ENCODE data around the gene PIK3CB.
"Not testable (repeated sequence)": the region's sequence is repeated elsewhere in the genome, so short reads cannot be mapped to it uniquely, and the experiment has no call there.

The PIK3CB gene

DNA sequence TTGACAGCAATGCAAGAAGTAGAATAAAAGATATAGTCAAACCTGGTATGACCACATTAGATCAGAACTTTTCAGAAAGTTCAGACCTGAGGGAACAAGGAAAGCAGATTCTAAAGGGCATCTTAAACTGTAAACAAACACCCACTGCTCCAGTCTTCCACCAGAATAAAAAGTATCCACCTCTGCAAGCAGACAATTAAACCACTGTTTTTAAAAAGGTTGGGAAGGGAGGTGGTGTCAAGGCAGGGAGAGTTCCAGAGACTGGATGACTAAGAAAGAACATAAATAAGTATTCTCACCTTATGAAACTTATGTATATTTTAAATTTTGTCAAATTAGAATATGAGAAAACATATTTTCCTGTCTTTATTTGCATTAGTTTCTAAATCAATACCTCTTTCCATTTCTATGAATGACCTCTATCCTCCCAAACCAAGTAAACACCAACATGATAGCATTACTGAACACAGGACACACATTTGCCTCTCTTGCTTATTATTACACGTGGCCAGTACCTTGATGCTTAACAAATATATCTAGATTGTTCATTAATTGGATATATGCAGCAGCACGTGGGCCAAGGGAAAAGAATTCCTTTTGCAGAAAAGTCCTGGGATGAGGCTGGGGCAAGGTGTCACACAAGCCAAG, 31.6 kb downstream of the PIK3CB start:
- DNase-seq: no peak

DNA sequence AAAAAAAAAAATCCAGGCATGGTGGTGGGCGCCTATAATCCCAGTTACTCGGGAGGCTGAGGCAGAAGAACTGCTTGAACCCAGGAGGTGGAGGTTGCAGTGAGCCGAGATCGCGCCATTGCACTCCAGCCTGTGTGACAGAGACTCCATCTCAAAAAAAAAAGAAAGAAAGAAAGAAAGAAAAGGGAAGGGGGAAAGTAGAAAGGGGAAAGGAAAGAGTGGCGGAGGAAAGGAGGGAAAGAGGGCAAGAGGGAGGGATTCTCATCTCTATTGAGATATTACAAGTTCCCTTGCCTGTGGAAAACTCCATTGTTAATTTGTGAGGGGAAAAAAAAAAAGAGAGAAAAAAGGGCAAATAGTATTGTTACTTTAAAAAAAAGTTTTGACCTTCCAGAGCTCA, 32.5 kb downstream of the PIK3CB start:
- not testable (repeated sequence) for DNase-seq

DNA sequence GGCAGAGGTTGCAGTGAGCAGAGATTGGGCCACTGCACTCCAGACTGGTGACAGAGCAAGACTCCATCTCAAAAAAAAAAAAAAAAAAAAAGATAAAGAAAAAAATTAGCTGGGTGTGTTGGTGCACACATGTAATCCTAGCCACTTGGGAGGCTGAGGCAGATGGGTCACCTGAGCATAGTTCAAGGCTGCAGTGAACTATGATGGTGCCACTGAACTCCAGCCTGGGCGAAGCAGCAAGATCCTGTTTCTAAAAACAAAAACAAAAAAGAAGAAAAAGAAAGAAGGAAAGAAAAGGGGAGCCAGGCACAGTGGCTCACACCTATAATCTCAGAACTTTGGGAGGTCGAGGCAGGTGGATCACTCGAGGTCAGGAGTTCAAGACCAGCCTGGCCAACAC, 32.9 kb downstream of the PIK3CB start:
- DNase-seq: no peak

- peak in 3 of 4 experiments; percentile 38 to 41 (median 39) for DNase-seq
Observed at GRCh38 chr3:138800248-138800647, 34.5 kb downstream of the PIK3CB start.

DNA sequence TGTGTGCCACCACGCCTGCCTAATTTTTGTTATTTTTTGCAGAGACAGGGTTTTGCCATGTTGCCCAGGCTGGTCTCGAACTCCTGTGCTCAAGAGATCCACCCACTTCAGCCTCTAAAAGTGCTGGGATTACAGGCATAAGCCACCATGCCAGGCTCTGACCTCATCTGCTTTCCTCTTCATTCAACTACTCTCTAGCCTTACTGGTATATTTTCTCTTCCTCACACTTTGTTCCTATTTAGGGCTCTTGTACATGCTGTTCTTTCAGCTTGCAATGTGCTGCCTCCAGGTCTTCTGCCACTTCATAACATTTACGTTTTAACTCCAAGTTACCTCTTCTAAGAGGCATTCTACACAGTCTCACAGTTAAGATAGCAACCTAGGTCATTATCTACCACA, 34.9 kb downstream of the PIK3CB start:
- DNase-seq: peak in 3 of 4 experiments; percentile 41 to 46 (median 46)

DNA sequence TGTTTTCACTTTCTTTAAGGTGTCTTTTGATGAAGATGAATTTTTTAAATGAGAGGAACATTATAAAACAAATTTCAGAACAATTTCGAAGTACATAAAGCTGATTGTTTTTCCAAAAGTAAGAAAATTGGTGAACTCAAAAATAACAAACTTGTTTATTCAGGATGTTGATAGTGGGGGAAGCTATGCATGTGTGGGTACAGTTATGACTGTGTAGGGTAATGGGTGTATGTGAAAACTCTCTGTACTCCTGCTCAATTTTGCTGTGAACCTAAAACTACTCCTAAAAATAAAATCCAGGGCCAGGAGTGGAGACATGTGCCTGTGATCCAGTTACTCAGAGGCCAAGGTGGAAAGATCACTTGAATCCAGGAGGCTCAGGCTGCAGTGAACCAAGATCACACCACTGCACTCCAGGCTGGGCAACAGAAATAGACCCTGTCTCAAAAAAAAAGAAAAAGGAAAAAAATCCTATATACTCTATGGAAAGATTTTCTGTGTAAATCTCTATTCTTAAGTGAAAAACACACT, 37.2 kb downstream of the PIK3CB start:
- DNase-seq: no peak

DNA sequence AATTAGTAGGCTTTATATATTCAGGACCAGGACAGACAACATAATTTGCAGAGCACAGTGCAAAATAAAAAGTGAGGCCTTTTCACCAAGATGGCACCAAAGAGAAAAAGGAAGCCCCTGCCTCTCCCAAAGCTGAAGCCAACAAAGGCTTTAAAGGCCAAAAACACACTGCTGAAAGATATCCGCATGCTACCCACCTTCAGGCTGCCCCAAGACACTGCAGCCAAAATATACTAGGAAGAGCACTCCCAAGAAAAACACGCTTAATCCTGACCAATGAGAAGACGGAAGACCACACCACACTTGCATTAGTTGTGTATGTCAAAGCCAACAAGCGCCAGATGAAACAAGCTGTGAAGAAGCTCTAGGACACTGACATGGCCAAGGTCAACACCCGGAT, 38.0 kb downstream of the PIK3CB start:
- DNase-seq: no peak

- DNase-seq: peak; percentile 68 to 93 (median 84)
Observed at GRCh38 chr3:138786788-138787271, 47.9 kb downstream of the PIK3CB start.

GRCh38 chr3:138785951-138786350, 48.8 kb downstream of the PIK3CB start:
- DNase-seq: peak in 2 of 4 experiments; percentile 53 to 57

- DNase-seq: not testable (repeated sequence)
Observed at GRCh38 chr3:138785362-138785857, 49.3 kb downstream of the PIK3CB start.

DNA sequence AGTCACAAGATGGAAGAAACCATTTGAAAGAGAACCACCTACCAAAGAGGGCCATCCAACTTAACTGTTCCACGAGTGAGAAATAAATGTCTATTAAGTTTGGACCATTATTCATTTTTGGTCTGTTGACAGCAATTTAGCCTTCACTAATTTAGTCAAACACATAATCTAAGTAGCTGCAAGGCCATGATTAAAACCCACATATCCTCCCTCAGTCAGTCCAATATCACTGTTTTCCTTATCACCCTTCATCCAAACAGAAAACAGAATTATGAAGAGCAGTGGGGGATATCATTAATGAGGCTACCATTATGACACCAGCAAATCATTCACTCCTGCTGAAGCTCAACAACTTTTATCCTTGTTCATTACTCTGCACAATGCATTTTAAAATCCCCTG, 52.0 kb downstream of the PIK3CB start:
- DNase-seq: no peak

DNA sequence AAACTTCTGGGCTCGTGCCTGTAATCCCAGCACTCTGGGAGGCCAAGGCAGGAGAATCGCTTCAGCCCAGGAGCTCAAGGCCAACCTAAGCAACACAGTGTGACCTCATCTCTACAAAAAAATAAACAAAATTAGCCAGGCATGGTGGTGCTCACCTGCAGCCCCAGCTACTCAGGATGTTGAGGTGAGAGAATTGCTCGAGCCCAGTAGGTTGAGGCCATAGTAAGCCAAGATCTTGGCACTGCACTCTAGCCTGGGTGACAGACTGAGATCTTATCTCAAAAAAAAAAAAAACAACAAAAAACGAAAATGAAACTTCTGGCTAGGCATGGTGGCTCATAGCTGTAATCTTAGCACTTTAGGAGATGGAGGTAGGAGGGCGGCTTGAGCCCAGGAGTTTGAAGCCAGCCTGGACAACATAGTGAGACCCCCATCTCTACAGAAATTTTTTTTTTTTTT, 53.7 kb downstream of the PIK3CB start:
- no peak for DNase-seq

DNA sequence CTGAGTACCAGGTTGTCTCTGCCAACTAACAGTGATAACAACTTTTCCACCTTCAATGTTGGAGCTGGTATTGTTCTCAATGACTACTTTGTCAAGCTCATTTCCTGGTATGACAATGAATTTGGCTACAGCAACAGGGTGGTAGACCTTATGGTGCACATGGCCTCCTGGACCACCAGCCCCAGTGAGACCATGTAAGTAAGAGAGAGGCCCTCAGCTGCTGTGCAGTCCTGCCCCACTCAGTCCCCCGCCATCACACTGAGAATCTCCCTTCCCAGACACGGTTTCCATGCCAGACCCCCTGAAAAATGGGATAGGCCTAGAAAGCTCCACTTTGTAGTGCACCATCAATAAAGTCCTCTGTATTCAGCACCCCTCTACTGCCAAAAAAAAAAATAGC, 56.1 kb downstream of the PIK3CB start:
- DNase-seq: no peak

DNA sequence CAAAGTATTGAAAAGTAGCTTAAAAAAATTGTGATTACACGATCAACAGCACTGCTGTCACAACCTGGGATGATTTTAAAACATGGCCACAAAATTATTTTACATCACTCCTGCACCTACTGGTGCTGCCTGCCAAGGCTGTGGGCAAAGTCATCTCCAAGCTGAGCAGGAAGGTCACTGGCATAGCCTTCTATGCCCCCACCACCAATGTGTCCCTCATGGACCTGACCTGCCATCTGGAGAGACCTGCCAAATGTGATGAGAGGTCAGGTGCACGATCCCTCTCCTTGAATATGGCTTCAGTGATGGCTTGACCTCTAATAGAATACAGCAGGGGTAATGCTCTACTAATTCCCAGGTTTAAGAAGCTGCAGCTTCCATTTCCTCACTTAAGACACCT, 57.8 kb downstream of the PIK3CB start:
- DNase-seq: no peak

DNA sequence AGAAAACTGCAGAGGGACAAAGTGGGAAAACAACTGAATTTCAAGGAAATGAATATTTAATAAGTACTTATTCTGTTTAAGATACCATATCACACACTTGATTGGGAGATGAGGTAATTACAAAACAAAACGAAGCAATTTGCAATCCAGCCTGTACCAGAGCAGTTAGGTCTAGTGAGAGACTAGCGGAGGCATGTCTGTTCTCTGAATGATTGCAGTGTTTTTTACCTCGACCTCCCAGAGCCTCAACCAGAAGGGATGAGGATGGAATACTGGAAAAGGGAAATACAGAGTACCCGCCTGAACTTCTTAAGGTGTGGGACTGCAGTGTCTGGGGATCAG, 59.5 kb downstream of the PIK3CB start:
- peak in 1 of 4 experiments; percentile 12 for DNase-seq

DNA sequence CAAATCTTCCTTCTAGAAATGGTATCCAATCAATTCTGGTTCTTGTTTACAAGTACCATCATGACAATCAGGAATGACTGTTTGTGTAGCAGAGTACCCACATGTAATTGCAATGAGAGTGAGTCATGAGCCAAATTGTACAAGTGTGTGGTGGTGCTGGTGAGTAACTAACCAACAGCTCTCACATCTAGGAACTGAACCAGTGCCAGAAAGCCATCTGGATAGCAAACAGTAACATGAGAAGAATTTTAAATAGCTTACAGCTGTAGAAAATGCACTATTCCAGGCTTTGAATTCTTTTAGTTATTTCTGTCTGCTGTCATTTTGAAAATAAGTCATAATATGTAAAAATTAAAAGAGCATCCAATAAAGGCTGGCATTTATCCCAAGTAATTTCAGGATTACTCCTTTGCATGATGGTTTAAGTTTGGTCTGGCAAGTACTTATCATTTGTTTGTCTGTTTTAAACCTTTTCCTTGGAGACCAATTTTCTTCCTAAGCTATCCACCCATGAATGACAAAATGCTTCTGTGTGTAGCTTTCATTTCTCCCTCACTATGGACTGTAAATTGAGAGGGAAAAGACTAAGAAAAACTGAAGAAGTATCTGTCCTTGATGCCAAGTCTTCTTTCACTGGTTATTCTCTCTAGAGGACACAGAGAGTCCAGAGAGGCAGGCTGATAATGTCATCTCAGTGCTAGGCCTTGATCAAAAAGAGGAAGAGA, 60.0 kb downstream of the PIK3CB start:
- DNase-seq: peak; percentile 71 to 91 (median 78)

DNA sequence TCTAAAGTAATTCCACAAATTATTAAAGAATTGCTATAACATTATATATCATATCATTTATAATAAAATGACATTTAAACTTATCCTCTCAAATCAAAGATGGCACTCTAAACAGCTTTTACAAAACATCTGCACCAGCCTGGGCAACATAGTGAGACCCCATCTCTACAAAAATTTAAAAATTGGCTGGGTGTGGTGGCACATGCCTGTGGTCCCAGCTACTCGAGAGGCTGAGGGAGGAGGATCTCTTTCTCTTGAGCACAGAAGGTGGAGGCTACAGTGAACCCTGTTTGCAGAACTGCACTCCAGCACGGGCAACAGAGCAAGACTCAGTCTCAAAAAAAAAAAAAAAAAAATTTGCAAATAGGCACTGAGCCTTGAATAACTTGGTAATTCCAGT, 63.1 kb downstream of the PIK3CB start:
- no peak for DNase-seq

DNA sequence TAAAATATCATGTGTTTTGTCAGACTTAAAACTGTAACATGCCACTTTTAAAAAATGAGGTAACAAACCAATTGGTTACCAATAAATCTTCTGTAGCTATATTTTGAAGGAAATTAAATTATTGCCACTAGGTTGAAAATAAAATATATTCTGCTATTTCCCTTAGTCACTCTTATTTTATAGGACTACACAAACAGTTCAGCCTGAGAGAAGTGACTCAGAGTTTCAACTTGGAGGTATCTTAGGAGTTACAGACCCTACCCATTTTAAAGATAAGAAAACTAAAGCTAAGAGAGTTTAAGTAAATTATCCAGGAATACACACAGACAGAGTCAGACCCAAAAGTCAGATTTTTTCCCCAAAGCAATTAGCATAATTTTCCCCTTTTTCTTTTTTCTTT, 65.1 kb downstream of the PIK3CB start:
- no peak for DNase-seq

GRCh38 chr3:138768946-138769345, 65.8 kb downstream of the PIK3CB start:
- DNase-seq: no peak

DNA sequence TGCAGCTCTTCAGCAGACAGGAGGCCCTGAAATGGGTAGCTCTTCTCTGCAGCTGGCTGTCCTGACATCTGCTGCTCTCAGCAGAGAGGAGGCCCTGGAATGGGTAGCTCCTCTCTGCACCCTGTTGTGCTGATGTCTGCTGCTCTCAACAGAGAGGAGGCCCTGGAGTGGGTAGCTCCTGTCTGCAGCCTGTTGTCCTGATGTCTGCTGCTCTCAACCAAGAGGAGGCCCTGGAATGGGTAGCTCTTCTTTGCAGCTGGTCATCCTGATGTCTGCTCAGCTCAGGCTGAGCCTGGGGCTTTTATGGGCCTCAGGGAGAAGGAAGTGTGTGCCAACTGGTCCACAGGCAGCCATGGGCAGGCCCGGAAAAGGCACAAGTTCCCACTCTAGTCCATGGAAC, 66.6 kb downstream of the PIK3CB start:
- DNase-seq: no peak

DNA sequence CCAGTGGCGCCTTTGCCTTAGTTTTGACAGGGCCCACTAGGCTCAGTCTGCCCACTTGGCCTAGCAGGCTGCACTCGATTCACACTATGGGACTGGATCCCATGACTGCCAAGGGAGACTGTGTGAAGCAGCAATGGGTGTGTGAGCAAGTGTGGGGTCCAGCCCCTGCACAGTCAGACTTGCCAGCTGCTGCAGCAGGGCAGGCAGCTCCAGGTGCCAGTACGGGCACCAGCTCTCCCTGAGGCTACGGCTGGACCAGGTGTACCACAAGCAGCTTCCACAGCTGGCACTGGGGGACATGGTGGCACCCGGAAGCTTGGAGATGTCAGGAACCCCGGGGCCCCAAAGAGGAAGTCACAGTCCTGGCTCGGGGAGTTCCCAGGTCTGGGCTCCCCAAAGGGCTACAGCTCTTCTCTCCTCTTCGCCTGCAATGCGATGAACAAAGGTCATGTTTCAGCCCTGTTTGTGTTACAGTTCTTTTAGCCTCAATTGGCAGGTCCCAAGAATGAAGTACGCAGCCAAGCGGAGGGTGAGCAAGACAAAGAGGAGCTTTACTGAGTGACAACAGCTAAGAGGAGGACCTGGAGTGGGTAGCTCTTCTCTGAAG, 67.1 kb downstream of the PIK3CB start:
- DNase-seq: no peak

DNA sequence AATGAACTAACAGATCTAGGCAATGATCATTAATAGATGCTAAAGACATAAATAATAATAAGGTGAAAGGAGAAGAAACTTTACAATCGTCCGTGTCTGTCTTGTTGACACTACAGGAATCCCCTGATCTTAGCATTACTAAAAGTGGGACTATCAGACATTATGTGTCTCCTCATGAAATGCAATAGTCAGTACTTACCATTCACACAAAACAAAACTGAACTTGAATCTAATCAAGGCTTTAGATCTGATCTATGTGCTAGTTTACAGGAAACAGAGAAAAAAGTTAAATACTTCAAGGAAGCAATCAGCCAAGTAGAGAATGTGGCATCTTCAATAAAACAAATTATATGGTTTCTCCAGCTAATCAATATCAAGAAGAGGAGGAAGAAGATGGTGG, 73.7 kb downstream of the PIK3CB start:
- DNase-seq: no peak

DNA sequence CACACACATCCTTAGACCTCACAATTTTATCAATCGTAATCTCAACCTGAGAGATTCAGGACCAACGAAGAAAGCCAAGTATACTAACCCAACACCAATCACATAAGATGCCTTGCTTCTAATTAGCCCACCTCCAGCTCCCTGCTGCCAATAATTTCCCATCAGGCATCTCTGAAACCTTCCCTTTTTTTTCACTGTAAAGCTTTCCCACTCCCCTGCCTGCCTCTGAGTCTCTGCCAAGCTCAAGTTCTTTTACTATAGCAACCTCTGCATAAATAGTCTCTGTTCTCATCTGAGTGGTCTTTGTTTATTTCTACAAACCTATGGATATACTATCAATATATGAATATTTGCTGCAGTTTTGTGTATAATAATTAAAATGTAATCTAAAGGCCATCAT, 86.5 kb downstream of the PIK3CB start:
- DNase-seq: no peak
